HEK293 (cell line): ENCODE data around the gene SRF.
A peak's percentile ranks its signal among the peaks of the same experiment; 100 is the strongest.

ENCODE experiments used
- CTCF ChIA-PET: fragments of 350-600 bp; formaldehyde crosslinking; extraction: SDS; loops from one replicate; lab custom pipeline; 2021; ENCODE audit warnings: antibody characterized with exemption; lab: Yijun Ruan, JAX
- POLR2A ChIA-PET: fragments of 300-600 bp; formaldehyde crosslinking; extraction: SDS; loops from one replicate; lab custom pipeline; 2020; ENCODE audit warnings: antibody characterized with exemption, inconsistent platforms; lab: Yijun Ruan, JAX
- H3K27ac ChIP-seq: fragments of 200-500 bp; sonication (Bioruptor generic); 2 replicates; pipeline ENCODE4 v1.5.1; 2014; ENCODE audit warnings: low read depth, low read length, control low read depth, inconsistent platforms; ENCODE audit errors: extremely low read depth
- H3K36me3 ChIP-seq, 2 experiments: fragments of 200-500 bp in 1 of 2; sonication (Bioruptor generic) in 1 of 2; 1 replicate in 1 of 2; 2 replicates in 1 of 2; pipeline ENCODE4 v1.5.1; 2014 to 2017; ENCODE audit warnings: inconsistent platforms in 2 of 2, low read length in 2 of 2; ENCODE audit not compliant: control insufficient read depth in 2 of 2, insufficient read depth in 1 of 2
- H3K4me1 ChIP-seq: fragments of 200-500 bp; sonication (Bioruptor generic); 2 replicates; pipeline ENCODE4 v1.5.1; 2014; ENCODE audit warnings: mild to moderate bottlenecking, low read length, inconsistent platforms; ENCODE audit not compliant: control insufficient read depth, insufficient read depth
- H3K4me3 ChIP-seq: 2 replicates; pipeline ENCODE4 v1.5.1; 2011; ENCODE audit warnings: low read depth, mild to moderate bottlenecking, control low read depth, low read length, moderate library complexity
- H3K9me3 ChIP-seq: fragments of 200-500 bp; sonication (Bioruptor generic); 2 replicates; pipeline ENCODE4 v1.5.1; 2014; ENCODE audit warnings: low read depth, low read length, inconsistent platforms; ENCODE audit not compliant: control insufficient read depth, insufficient read depth
- CTCF ChIP-seq: fragments of 450-650 bp; formaldehyde crosslinking; IDR thresholded peaks from 2 replicates; pipeline ENCODE4 v1.5.1; 2016; ENCODE audit warnings: missing biosample characterization, missing genetic modification characterization
- MYNN ChIP-seq: fragments of 450-650 bp; formaldehyde crosslinking; IDR thresholded peaks from 2 replicates; pipeline ENCODE4 v1.5.1; 2016; ENCODE audit warnings: missing biosample characterization, missing genetic modification characterization, borderline replicate concordance
- REST ChIP-seq: fragments of 450-650 bp; formaldehyde crosslinking; IDR thresholded peaks from 2 replicates; pipeline ENCODE4 v1.5.1; 2016; ENCODE audit warnings: missing biosample characterization, missing genetic modification characterization
- TSHZ1 ChIP-seq: fragments of 450-650 bp; formaldehyde crosslinking; IDR thresholded peaks from 2 replicates; pipeline ENCODE4 v1.5.1; 2016; ENCODE audit warnings: missing biosample characterization, missing genetic modification characterization, borderline replicate concordance
- WT1 ChIP-seq: fragments of 450-650 bp; formaldehyde crosslinking; IDR thresholded peaks from 2 replicates; pipeline ENCODE4 v1.5.1; 2016; ENCODE audit warnings: missing biosample characterization, missing genetic modification characterization
- ZBTB20 ChIP-seq: fragments of 450-650 bp; formaldehyde crosslinking; IDR thresholded peaks from 2 replicates; pipeline ENCODE4 v1.5.1; 2016; ENCODE audit warnings: missing biosample characterization, missing genetic modification characterization
- ZNF311 ChIP-seq: fragments of 450-650 bp; formaldehyde crosslinking; IDR thresholded peaks from 2 replicates; pipeline ENCODE4 v1.5.1; 2017; ENCODE audit warnings: missing biosample characterization, missing genetic modification characterization, borderline replicate concordance
- ZNF48 ChIP-seq: fragments of 450-650 bp; formaldehyde crosslinking; IDR thresholded peaks from 2 replicates; pipeline ENCODE4 v1.5.1; 2016; ENCODE audit warnings: missing biosample characterization, missing genetic modification characterization
- ZNF549 ChIP-seq: fragments of 450-650 bp; IDR thresholded peaks from 2 replicates; pipeline ENCODE4 v1.5.1; 2018; ENCODE audit warnings: missing biosample characterization, missing genetic modification characterization, mild to moderate bottlenecking, inconsistent platforms, moderate library complexity
- ZNF560 ChIP-seq: fragments of 450-650 bp; formaldehyde crosslinking; IDR thresholded peaks from 2 replicates; pipeline ENCODE4 v1.5.1; 2017; ENCODE audit warnings: missing biosample characterization, missing genetic modification characterization, borderline replicate concordance
- ZNF692 ChIP-seq: fragments of 450-650 bp; formaldehyde crosslinking; IDR thresholded peaks from 2 replicates; pipeline ENCODE4 v1.5.1; 2016; ENCODE audit warnings: missing biosample characterization, missing genetic modification characterization
- ZNF830 ChIP-seq: fragments of 450-650 bp; IDR thresholded peaks from 2 replicates; pipeline ENCODE4 v1.5.0; 2018; ENCODE audit warnings: missing biosample characterization, missing genetic modification characterization, low read depth, mild to moderate bottlenecking, moderate library complexity
- ZXDB ChIP-seq: fragments of 450-650 bp; formaldehyde crosslinking; IDR thresholded peaks from 2 replicates; pipeline ENCODE4 v1.5.1; 2016; ENCODE audit warnings: missing biosample characterization, missing genetic modification characterization

Gene SRF

GRCh38 chr6:43129434-43130194 is 41.5 kb upstream of the SRF start (continued):
- TF ChIP-seq CTCF (tag by site-specific recombination) = peak; percentile 71
- no peak for TF ChIP-seq ZNF48 (tag by site-specific recombination)
- TF ChIP-seq ZNF311 = no peak
- no peak for TF ChIP-seq ZNF692 (tag by site-specific recombination)
- TF ChIP-seq ZNF560 (tag by site-specific recombination) = no peak
- 0 out of 2 replicates have a peak, but pooled peaks have one; percentile 34 for TF ChIP-seq ZBTB20 (tag by site-specific recombination)
- TF ChIP-seq WT1 (tag by site-specific recombination) = no peak
- no peak for TF ChIP-seq MYNN (tag by site-specific recombination)

- TF ChIP-seq ZNF830 (tag by site-specific recombination) (no peak), ZNF549 (tag by site-specific recombination) (no peak), ZXDB (tag by site-specific recombination) (no peak), TSHZ1 (tag by site-specific recombination) (no peak), REST (tag by site-specific recombination) (no peak)
- Histone ChIP-seq H3K9me3 (no peaks in the 10 kb centered on the region), H3K27ac (no peak overlapping the region), H3K4me3 (no peak overlapping the region), H3K36me3 (peaks cover 0 to 33% of the 10 kb centered on the region in 2 experiments; a peak in 1 of 3 replicates), H3K4me1 (no peaks in the 10 kb centered on the region)
- POLR2A ChIA-PET = interaction anchor here (1.8 kb wide), 1 partner anchor 54 kb away, joined by 5 read pairs; the partner anchor contains the start of gene PTK7
- CTCF ChIA-PET = interaction anchor here (0.6 to 2.1 kb wide), 7 partner anchors 10 to 133 kb away, joined by 3 to 7 read pairs (median 5); partner anchors contain the start of gene RRP36
These were observed 40.6 kb upstream of the SRF start for GRCh38 chr6:43130429-43130828.
